Adrenal gland (tissue), 5 donors: ENCODE measurements around the gene GALNTL6.

Experiments used
- CTCF ChIP-seq, 6 experiments: fragments of 450-650 bp in 4 of 6; fragments of 200-600 bp in 2 of 6; sonication (generic) in 1 of 6; IDR thresholded peaks; 1 replicate in 5 of 6; 2 replicates in 1 of 6; pipeline versions ENCODE4 v1.5.1 to v1.8.0; 2016 to 2021; ENCODE audit warnings: antibody characterized with exemption in 6 of 6, mild to moderate bottlenecking in 2 of 6, moderate library complexity in 1 of 6
- POLR2A ChIP-seq, 2 donors: fragments of 450-650 bp; IDR thresholded peaks; one replicate each; pipeline ENCODE4 v1.6.1; 2017; ENCODE audit warnings: antibody characterized with exemption in 2 of 2, mild to moderate bottlenecking in 2 of 2, moderate library complexity in 1 of 2
- donor health status: DM: no; HTN: no; CAD: no.

GRCh38 chr4:171847751-171848150 is 34.5 kb downstream of the GALNTL6 start:
- TF ChIP-seq CTCF (IDR thresholded peaks at IDR 0.05) (no peak), POLR2A (IDR thresholded peaks at IDR 0.05) (no peak)
